Left renal pelvis (tissue), 4 donors: ENCODE data around the gene SEPTIN6. TPM values are rescaled to one million over a fixed set of nuclear protein-coding genes. Genes with fewer than 3 reads are reported as not detected.
"Not testable (repeated sequence)": the region's sequence is repeated elsewhere in the genome, so short reads cannot be mapped to it uniquely, and the experiment has no call there.

ENCODE experiments used
- DNase-seq, 4 donors: peaks; one replicate each; pipeline ENCODE4 v3.0.0-alpha.2; 2013; ENCODE audit warnings: low read depth in 4 of 4, low spot score in 3 of 4
- polyA plus RNA-seq, 4 donors: library from polyadenylated mRNA; unstranded; fragments of 120-200 nt; gene quantifications; one replicate each; pipeline ENCODE4 v1.2.1, GENCODE V29; 2013; ENCODE audit not compliant: insufficient read length in 4 of 4

SEPTIN6 gene
- polyA plus RNA-seq, 4 donors: 55.5 to 72.1 (median 66.3) TPM

DNA sequence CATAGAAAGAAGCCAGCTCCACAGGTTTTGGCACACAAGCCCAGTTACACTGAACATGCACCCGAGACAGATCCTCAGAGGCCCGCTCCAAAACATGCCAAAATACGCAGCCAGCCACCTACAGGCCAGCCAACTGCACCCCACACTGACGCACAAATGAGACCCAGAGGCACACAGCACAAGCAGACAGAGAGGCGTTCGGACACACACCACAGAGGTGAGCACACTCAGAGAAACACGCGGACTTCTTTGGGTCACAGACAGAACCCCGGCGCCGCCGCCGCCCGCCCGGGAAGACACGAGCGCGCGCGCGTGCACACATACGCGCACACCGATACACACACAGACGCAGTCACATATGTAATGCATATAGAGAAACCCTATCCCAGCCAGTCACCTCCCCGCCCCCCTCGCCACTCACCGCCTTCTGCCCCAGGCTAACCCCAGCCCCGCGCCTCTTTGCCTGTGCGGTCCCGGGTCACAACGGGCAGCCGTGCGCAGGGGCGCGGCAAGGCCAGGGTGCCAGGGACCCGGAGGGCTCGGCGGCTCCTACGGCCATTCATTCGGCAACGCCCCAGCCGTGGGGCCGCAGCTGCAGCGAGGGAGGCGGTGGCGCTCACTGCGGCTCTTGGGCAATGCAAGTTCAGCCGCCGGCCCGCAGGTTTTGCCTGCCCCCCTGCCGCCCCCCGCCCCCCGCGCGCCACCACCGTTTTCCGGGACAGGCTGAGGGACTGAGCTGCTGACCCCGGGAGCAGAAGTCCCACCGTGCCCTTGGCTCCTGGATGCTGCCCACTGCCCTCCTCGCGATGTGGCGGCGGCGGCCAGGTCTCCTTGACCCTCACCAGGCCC, 553 bp downstream of the SEPTIN6 start:
- no peak for DNase-seq

DNA sequence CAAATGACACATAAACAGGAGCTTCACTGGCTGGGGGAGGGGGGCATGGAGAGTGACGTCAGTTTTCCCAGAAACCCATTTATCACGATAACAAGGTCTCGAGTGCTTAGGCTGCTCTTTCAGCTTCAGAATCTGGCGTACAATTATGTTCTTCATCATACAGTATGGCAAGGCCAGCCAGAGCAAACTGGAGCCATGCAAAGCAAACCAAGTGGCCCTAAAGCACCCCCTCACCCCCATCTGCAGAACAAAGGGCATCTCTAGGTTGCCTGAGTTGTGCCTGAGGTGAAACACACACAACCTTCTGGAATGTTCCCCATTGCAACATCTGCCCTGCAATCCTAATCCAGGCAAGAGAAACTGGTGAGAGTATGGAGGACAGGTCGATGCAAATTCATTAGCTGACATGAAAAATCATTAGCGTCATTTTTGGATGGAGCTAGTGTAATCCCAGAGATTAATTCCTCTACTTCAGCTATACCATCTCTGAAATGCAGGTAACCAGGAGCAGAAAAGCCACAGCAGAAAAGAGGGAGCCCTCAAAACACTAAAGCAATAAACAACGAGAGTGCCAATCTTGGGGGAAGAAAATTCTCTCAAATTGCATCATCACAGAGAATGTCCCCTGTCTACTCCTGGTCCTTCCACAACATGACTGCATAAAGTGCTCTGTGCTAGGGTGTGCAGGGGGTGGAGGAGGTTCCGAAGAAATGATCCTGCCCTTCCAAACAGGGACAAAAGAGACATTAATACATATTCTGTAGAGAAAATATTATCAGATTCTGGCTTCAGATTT, 1.8 kb downstream of the SEPTIN6 start:
- DNase-seq: no peak

DNA sequence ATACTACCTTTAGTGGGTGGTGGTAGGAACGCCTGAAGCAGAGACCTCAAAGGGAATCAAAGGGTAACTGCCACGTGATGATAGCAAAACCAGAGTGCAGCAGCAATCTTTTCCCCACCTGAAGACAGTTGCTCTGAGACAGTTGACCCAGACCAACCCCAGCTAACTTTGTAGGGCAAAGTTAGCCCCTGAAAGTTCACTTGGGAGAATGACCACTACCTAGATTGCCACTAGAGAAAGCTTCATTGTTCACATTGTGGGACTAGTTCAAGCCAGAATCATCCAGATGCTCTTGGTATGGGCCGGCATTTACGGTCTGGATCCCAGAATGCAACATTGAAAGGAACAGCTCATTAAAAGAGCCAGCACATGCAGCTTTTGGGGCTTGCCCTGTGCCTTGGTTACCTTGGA, 4.1 kb downstream of the SEPTIN6 start:
- no peak for DNase-seq

DNA sequence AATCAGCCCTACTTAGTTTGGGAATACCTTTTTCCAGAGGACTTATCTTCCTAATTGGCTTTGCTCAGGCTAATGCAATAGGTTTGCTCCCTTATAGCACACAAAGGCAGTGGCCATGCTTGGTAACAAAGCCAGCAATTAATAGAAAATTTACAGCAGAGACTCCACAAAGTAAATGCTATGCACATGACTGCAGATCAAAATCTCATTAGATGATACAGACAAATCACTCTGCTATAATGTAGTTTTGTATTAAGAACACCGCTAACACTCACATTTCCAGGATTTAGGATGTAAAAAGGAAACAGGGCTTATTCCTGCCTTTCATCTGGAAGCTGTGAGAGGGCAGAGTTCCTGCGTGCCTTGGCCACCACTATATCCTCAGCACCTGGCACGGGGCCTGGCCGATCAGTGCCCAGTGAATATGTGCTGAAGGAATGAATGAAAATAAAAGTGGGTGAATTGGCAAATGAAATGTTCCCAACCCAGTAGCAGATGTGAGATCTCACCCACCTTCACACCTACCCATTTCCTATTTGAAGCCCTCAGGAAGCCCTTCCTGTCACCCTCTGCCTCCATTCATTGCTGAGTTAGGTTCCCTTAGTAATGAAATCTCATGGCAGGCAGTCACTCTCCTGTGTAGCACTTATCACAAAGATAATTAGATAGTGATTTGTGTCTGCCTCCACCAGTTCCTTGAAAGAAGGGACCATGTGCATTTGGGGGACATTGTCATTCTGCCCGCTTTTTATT, 5.1 kb downstream of the SEPTIN6 start:
- no peak for DNase-seq

DNA sequence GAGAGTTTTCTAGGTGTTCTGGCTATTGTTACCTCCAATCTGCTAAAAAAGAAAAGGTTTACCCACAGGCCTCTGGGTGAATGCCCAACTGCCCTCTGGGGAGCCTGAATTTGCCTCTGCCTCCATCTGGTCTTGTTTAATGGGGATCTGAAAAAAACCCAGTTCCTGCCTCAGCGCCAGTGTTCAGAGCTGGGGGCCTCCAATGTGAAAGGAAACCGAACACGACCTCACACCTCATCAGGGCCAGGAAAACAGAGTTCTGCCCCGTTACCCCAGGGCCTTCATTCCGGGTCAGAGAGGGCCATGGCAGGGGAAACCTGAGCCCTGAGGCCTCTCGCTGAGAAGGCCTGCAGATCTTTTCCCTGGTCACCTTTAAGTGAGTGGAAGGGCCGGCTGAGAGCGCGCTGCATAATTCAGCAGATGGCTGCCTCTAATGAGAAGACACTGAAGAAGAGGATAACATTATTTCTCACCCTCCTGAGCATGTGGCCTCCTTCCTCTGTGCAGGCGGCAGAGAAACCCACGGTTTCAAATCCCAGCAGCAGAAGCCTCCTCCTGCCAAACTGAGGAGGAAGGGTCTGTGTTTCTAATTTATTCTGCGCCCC, 6.8 kb downstream of the SEPTIN6 start:
- DNase-seq: no peak

DNA sequence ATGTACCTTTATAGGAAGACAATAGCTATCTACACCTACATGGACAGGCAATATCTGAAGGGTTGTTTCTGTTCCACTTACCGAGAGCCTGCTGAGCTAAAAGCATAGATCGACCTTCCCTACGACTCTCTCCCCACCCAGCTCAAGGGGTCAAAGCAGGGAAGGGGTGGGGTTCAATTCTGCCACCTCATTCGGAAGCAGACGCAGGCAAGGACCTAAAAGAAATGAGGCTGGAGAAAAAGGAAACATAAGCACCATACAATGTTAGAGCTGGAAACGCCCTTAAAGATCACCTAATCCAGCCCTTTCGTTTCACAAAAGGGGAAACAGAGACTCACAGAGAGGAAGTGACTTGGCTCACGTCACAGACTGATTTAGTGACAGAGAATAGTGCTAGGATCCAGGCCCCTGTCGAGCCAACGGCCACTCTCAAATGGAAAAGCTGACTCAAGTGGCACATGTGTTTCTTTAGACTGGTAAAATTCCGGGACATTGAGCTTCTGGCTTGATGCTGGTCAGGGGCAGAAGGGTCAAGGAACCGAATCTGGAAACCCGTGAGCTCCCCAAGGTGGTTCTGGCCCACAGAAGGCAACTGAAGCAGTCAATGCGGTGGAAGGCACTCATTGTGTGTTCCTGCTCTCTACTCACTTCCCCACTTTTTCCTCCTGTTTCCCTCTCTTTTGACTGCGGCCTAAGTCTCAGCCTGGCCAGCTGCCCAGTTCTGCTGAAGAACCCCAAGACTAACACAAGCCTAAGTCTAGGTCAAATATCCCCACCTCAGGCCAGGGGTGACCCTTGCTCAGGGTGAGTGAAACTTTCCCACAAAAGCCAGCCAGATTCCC, 7.5 kb downstream of the SEPTIN6 start:
- DNase-seq: no peak

DNA sequence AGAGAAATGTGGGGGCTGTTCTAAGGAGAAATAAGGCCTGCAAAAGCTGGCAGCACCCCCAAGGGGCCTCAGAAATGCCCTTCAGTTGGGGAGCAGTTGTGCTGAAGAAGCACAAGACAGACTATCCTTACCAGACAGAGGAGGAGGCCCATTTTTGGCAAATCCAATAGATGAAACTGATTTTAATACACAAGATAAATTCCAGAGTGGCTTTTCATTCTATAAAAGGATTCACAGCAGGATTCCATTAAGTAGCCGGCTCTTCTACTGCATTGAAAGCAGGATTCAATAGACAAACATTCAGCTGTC, 8.1 kb downstream of the SEPTIN6 start:
- no peak for DNase-seq

DNA sequence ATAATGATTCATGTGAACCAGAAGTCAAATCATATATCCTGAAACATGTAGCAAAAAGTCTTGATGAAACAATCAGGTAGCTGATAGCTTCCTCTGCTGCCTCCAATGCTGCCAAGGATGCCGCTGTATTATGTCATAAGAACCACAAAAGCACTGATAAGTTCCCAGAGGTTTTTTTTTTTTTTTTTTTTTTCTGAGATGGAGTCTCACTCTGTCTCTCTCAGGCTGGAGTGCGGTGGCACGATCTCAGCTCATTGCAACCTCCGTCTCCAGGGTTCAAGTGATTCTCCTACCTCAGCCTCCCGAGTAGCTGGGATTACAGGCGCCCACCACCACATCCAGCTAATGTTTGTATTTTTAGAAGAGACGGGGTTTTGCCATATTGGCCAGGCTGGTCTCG, 8.7 kb downstream of the SEPTIN6 start:
- not testable (repeated sequence) for DNase-seq

DNA sequence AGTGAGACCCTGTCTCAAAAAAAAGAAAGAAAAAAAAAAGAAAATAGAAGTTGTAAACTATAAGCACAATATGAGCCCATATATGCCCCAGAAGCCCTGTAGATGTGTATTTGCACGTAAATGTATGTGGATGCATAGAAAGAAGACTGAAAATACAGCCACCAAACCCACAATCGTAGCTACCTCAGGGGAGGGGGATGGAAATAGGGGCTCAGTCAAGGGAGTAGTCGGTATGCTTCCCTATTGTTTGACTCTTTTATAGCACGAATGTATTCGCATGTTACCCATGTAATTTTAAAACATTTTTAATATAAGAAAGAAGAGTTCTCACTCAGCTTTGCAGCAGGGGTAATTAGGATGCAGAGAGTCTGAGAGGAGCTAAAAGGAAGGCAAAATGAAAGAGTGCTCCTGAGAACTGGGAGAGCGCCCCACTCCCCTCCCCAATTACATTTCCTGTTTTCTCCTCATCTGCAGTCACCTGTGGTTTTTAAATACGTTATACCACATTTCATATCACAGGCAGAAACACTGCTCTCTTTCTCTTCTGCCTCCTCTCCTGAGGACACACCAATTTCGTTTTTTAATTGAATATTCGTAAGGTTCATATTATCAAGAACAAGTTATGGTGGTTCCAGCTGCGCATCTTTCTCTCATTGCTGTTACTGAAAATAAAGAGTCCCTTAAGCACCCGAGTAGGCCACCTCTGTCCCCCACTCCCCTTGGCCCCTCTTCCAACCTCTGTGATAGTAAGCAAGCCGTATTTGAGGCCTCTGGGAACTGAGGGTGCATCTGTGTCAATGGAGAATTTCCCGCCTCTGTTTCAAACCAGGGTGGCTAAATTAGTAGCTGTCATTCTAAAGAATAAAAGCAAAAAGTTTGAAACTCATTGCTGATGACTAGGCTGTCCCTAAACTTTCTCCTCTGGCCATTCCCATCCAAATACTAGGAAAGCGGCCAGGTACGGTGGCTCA, 10.7 kb downstream of the SEPTIN6 start:
- DNase-seq: no peak

DNA sequence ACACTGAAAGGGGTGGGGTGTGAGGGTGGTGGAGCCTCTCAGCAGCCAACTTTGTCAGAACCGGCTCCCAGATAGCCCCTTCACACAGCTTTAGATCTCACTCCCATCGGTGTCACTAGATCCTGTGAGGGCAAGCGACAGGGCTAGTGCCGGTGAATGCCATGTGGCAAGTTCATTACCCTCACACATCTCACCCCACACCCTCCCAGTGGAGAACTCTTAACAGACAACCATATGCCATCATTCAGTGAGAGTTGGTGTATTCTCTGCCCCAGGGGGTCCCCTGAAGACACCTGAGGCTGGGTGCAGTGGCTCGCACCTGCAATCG, 15.3 kb downstream of the SEPTIN6 start:
- DNase-seq: no peak

DNA sequence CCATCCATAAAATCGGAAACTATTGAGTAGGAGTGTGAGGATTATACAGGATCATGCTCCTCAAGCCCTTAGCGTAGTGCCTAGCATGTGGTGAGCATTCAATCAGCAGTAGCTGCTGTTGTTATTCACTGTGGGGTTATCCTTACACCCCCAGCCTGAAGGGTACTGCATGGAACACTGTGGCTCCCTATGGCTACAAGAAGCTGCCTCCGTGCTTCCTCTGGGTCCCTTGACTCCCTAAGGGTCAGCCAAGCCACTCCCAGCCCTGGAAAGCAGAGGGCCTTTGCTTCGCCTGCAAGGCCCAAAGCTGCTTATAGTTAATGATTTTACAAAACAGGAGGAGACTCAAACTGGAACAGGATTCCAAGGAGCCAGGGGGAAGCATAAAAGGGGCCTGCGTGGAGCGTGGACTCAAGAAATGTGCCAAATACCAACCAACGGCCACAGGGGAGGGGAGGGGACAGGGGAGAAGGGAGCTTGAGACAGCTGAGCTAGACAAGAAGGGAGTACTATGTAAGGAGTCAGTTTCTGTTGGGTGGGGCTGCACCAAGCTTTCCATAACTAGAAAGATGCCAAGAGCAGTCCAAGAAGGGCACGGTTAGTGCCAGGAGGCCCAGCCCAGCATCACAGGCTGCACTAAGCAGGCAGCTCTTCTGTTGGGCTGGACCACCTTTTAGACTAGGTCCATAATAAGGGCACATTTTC, 15.9 kb downstream of the SEPTIN6 start:
- no peak for DNase-seq

DNA sequence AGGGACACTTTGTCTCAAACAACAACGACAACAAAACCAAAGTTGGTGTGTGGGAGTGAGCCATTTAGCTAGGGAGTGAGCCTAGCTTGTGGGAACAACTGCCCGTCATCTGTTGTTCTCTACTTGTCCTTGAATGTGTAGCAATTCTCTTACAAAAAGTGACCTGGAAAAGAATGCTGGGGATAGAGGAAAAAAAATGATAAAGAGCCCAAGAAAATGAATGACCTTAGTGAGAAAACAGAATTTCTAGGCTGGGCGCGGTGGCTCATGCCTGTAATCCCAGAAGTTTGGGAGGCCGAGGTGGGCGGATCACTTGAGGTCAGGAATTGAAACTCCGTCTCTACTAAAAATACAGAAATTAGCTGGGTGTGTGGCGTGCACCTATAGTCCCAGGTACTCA, 19.6 kb downstream of the SEPTIN6 start:
- no peak for DNase-seq

DNA sequence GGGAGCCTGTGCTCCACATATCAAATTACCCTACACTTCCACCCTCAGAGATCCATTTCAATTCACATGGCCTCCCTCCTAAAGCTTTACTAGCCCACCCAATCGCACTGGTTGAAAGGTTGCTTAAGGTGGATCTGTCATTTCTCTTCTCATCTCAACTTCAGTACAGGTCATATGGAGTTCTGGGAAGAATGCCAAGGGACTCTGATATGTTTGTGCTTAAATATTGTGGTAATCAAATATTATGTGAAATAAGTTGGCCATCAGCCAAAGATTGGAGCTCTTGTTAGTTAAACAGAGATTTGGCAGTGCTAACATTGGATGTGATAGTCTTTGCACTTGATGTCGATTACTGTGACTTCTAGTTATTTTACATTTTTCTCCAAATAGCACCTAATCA, 20.5 kb downstream of the SEPTIN6 start:
- DNase-seq: no peak

DNA sequence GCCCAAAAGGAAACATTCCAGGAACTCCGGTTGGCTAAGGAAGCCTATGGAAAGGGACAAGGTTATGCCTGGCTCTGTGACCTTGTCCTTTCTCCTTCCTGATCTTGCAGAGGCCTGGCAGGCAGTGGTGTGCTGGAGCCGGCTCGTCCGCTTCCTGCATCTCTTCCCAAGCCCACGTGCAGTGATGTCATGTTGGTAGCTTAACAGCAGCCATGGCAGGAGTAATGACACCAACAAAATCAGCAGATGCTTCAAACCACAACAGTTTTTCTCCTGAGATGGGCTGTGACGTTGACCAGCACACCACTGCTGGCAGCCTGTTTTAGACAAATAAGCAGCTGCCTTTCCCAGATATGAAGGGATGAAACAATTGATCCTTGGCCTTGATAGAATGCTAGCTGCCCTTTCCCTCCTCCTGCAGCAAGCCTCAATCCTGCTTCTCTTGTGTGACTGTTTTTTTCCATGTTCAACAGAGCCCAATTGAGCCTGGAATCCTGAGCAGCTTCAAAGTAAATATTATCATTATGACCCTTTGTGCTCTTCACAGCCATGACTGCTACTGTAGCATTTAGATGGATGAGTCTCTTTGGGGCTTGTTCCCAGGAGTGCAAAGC, 23.4 kb downstream of the SEPTIN6 start:
- no peak for DNase-seq

DNA sequence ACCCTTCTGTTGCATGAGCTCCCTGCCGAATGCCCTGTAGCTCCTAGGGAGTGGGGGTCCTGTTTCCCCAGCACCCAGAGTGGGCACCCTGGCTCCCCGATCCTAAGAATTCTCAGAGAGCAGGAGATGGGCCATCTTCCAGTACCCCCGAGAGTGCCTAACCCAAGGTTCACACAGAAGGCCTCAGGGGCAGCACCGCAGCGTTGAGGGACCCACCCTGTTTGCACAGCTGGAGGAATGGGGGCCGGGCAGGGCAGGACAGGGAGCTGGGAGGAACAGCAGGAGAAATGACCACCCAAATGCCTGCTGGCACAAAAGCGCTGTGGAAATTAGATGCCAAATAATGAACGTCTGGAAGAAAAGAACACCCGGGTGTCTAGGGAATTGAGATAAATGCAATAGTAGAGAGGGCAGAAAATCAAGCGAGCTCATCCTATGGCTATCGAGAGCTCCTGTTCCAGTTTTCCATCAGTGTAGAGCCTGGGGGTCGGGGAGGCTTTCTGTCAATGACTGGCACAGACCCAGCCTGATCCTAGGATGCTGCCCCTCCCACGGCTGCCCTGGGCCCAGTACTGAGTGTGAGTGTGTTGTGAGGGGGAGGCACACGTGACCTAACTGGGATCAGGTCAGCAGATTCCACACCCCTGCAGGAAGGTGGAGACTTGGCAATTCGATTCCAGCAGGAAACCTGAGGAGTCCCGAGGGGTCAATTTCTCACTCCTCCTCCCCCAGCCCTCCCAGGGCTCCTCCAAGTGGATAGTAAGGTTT, 25.7 kb downstream of the SEPTIN6 start:
- DNase-seq: no peak

DNA sequence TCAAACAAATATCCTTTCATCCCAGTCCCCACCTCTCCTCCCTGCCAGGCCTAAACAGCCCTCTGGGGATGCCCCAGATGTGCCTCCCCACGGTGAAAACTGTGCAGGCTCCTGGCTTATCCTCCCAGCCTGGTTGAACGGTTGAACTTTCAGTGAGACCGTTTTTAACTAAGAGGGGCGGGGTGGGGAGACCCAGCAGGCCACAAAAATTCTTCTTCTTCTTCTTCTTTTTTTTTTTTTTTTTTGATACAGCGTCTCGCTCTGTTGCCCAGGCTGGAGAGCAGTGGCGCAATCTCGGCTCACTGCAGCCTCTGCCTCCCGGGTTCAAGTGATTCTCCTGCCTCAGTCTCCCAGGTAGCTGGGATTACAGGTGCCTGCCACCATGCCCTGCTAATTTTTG, 28.1 kb downstream of the SEPTIN6 start:
- not testable (repeated sequence) for DNase-seq

DNA sequence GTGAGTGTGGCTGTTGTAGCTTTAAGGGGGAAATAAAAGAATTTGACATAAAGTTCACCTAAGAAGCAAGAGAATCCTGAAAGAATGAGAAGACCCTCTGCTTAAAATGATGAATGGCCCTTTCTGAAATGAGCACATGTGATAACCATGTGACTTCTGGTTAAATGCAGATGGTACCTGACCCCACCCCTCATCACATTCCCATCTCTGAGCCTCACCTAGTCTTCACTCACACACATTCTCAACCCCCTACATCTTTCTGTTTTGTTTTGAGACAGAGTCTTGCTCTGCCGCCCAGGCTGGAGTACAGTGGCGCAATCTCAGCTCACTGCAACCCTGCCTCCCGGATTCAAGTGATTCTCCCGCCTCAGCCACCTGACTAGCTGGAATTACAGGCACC, 31.5 kb downstream of the SEPTIN6 start:
- DNase-seq: no peak
